GM19025 (cell line): Measurements from ENCODE around the gene TUBB4A.

Experiments used
- ATAC-seq: cut with Tn5 transposase; IDR thresholded peaks from one replicate; pipeline ENCODE4 v1.9.1; 2021; ENCODE audit warnings: mild to moderate bottlenecking, low read depth, moderate library complexity; ENCODE audit not compliant: unreplicated experiment

The TUBB4A gene

DNA sequence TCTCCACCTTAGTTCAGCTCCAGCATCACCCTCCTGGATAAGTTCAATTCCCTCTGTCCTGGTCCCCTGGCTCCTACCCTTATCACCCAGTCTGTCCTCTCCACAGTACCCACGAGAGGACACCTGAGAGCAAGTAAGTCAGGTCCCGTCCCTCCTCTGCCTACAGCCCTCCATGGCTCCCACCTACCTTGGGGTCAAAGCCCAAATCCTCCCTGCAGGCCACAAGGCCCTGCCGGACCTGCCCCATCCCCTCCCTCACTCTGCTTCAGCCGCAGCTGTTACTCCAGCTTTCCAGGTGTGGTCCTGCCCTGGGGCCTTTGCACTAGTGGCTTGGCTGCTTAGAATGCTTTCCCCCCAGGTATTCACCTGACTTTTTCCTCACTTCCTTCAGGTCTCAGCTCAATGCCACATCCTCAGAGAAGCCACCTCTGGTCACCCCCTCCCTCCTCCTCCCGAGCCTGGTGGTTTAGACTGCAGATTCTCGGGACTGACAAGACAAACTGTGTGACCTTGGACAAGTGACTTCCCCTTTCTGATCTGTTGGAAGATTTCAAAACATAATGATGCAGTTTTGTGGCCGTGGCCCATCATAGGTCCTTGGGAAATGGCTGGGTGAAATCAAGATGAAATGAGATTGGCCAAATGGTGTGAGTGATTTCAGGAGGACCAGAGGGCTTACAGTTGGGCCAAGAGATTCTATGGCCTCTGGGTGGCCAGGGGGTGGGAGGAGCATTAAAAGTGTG, 3.6 kb downstream of the TUBB4A start:
- ATAC-seq = no peak

DNA sequence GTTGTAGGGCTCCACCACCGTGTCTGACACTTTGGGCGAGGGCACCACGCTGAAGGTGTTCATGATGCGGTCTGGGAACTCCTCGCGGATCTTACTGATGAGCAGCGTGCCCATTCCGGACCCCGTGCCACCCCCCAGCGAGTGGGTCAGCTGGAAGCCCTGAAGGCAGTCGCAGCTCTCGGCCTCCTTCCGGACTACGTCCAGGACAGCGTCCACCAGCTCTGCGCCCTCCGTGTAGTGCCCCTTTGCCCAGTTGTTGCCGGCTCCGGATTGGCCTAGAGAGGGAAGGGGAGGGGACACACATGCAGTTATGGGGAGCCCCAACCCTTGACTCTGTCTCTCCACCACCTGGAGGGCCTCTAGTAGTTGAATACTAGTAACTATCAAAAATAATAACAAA, 6.2 kb downstream of the TUBB4A start:
- ATAC-seq = no peak

DNA sequence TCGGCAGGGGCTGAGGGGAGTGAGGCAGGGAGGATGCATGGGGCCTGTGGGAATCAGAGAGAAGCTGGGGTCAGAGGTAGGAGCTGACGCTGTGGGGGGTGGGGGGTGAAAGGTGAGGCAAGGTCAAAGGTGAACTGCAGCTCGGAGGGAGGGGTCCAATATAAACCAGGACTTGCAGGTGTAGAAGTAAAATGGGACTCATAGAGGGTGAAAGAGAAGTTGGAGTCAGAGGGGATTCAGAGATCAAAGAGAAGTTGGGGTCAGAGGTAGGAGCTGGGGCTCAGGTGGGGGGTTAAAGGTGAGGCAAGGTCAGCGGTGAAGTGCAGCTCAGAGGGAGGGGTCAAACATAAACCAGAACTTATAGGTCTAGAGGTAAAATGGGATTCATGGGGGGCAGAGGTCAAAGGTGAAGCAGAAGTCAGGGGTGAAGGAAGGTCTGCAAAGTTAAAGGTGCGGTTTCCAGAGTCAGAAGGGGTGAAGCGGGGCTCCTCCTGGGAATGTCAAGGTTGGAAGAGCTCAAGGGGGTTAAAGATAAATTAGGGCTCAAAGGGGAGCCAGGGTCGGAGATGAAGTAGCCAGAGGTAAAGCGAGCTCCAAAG, 7.6 kb downstream of the TUBB4A start:
- ATAC-seq = no peak

DNA sequence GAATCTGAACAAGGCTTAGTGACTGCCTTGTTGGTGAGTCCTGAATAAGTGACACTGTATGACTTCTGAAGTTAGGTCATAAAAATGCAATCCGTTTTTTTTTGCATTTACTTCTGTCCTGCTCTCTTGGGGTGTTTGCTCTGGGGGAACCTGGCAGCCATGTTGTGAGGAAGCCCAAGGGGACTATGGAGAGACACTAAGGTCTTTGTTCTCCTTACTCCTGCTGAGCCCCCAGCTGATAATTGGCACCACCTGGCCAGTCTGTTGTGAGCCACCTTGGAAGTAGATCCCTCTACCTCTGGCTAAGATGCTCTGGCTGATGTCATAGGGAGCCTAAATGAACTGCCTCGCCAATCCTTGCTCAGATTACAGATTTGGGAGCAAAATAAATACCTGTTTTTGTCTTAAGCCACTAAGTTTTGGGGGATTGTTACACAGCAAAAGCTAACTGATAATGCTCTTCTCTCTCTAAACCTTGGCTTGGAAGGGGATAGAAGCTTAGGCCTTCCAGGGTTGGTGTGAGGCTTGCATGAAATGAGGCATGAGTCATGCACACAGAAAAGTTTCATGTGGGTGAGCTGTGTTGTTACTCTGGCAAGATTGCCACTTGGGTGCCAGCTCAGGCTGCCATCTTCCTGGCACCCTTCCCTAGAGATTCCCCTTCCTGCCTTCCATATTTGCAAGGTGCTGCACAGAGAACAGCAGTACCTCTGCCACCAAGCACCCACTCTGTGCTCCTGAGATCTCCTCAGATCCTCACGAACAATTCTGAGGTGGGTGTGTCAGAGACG, 10.1 kb downstream of the TUBB4A start:
- ATAC-seq = no peak

DNA sequence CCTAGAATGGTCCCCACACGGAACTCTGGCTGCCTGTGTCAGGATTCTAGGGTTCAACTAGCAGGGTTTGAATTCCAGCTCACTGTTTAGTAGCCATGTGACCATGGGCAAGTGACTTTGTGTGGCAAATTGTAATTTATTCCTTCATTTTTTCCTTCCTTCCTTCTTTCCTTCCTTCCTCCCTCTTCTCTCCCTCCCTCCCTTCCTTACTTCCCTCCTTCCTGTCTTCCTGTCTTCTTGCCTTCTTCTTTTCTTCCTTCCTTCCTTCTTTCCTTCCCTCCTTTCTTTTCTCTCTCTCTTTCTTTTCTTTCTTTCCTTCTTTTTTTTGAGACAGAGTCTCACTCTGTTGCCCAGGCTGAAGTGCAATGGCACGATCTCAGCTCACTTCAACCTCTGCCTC, 12.0 kb downstream of the TUBB4A start:
- no peak for ATAC-seq

DNA sequence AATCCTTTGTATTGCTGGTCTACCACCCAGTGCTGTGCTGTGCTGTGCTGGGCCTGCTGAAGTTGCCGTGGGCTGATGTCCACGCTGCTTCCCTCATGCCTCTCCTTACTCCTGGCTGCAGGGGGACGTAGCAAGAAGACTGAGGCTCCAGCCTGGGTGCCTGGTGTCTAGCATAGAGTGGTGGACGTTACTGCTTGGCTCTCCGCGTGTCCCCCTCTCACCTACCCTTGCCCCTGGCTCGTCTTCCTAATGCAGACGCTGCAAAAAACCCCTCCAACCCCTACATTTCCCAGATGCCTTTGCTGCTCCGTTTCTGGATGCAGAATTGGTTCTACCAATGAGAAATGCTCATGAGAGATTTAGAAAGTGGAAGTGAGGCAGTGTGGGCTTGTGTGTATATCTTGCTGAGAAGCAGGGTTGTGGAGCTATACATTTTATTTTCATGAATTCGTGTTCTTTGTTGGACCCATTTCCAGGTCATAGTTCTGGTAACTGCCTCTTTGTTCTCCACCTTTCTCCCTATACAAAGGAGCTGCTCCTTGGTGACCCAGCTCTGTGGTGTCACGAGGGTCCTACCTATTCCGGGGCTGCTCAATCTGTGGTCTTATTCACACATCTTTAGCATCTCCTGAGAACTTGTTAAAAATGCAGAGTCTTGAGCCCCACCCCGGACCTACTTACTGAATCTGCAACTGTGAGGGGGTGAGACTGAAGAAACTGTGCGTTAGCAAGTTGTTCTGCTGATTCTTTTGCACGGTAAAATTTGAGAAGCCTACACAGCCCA, 12.6 kb downstream of the TUBB4A start:
- ATAC-seq = no peak

DNA sequence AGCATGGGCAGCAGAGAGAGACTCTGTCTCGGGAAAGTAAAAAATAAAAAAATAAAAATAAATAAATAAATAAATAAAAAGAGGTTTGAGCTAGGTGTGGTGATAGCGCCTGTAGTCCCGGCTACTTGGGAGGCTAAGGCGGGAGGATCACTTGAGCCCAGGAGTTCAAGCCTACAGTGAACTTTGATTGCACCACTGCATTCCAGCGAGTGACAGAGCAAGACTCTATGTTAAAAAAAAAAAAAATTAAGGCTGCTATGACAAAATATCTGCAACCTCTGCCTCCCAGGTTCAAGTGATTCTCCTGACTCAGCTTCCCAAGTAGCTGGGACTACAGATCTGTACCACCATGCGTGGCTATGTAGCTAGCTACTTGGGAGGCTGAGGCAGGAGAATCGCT, 17.3 kb downstream of the TUBB4A start:
- ATAC-seq = no peak

DNA sequence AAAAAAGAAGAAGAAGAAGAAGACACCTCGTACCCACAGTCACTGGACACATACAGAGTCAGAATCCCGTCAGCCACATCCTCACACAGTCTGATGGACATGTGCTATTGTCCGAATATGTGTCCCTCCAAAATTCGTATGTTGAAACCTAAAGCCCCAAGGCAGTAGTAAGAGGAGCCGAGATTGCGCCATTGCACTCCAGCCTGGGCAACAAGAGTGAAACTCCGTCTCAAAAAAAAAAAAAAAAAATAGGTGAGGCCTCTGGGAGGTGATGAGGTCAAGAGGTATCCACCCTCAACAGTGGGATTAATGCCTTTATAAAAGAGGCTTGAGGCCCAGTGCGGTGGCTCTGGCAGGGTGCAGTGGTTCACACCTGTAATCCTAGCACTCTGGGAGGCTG, 17.9 kb downstream of the TUBB4A start:
- no peak for ATAC-seq

DNA sequence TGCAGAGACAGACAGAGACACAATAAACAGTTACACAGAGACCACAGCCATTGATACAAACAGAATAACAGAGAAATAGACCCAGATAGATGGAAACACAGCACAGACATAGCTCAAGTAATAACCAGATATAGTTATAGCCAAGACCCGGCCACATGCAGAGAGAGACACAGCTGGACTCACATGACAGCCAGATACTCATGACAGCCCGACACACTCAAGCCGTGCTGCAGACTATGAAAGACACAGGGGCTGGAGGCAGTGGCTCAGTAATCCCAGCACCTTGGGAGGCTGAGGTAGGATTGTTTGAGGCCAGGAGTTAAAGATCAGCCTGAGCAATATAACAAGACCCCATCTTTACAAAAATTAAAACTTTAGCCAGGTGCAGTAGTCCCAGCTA, 18.9 kb downstream of the TUBB4A start:
- no peak for ATAC-seq

DNA sequence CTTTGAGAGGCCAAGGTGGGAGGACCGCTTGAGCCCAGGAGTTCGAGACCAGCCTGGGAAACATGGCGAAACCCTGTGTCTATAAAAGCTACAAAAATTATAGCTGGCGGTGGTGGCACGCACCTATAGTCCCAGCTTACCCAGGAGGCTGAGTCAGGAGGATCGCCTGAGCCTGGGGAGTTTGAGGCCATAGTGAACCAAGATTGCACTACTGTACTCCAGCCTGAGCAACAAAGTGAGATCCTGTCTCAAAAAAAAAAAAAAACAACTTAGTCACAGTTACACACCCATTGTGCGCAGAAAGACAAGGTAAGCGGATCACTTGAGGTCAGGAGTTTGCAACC, 19.8 kb downstream of the TUBB4A start:
- ATAC-seq = no peak

DNA sequence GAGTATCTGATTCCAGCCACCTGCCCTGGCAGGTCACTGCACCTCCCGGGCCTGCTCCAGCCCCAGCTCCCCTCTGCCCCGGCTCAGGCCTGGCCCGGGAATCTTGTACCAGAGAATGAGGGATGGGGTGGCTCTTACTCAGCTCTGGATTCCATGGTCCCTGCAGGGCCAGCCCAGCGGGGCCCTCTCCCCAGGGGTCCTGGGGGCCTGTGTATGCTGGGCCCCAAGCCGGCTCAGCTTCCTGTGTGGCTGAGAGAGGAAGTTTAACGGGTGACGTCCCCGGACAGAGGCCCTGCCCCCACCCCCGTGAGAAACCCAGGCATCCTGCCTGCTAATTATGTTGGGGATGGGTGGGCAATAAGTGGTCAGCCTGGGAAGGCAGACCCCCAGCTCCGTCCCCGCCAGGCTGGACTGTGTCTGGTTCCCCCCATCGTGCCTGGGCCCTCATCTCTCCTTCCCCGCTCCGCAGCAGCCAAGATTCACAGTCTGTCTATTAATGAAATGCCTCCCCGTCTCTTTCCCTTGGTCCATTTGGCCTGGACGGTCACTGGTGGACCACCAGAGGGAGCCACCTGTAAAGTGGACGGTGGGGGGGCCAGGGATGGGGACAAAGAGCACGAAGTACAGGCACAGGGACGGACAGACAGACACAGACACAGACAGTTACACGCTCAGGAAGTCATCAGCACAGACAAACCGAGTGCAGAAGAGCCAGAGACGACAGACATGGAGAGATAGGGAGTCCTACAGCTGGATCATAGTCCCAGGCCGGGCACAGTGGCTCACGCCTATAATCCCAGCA, 20.4 kb downstream of the TUBB4A start, which contains the start of gene DENND1C:
TSS of gene DENND1C (minus strand) at position 247 of the 802 bp plus-strand sequence. CDS start at position 155, 92 bp downstream.
- peak; percentile 72 for ATAC-seq

DNA sequence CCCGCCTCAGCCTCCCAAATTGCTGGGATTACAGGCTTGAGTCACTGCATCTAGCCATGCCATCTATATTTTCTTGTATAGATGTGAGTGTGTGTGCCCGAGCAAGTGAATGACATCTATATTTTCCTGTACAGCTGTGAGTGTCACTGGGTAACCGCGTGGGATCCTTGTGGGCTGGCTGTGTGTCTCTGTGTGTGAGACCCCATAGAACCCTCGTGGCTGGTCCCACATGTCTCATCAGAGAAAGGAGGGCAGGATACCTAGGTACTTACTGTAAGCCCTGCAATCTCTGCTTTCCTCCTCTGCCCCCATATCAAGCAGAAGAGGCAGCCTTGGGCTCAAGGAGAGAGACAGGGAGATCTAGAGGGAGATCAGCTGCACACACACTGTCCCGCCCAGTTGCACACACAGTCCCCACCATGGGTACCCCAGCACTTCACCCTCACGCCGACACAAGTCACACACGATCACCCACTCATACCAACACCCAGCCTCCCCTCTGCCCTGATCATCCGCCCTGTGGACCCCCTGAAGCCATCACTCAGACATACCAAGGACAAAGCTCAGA, 21.2 kb downstream of the TUBB4A start:
- ATAC-seq = no peak

DNA sequence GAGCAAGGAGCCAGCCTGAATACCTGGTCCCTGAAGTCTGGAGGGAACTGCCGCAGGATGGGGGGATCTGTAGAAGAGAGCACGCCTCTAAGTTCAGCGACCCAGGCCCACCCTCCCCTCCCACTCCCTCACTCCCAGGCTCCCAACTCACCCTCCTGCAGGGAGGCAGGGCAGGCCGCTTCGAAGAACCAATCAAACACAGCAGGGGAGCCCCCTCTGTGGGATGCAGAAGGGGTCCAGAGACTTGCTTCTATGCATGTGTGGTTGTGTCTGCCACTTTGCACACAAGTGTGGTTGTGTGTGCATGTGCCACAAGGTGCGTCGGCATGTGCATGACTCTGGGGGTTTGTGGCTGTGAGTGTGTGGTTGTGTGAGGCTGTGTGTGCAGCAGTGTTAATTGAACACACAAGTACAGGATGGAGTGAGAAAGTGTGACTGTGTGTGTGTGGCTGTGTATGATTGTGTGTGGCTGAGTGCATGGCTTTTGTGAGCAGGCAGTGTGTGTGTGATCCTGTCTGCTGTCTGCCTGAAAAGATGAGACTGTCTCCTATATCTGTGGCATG, 22.2 kb downstream of the TUBB4A start:
- no peak for ATAC-seq

DNA sequence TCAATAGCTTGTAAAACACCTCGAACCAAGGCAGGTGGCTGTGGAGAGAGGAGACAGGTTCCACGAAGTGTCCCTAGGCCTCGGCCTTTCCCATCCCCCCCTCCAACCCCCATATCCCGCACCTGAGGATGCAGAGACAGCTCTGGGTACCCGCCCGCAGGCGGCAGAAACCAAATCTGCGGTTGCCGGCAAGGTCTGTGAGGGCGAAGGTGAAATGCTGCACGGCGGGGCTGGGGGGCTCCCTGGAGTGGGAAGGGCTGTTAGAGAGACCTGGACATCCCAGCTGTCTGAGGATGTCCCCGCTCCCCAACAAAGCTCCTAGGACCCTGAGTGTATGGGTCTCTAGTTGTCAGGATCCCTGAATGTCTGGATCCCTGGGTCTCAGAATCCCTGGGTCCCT, 23.3 kb downstream of the TUBB4A start:
- ATAC-seq = no peak

DNA sequence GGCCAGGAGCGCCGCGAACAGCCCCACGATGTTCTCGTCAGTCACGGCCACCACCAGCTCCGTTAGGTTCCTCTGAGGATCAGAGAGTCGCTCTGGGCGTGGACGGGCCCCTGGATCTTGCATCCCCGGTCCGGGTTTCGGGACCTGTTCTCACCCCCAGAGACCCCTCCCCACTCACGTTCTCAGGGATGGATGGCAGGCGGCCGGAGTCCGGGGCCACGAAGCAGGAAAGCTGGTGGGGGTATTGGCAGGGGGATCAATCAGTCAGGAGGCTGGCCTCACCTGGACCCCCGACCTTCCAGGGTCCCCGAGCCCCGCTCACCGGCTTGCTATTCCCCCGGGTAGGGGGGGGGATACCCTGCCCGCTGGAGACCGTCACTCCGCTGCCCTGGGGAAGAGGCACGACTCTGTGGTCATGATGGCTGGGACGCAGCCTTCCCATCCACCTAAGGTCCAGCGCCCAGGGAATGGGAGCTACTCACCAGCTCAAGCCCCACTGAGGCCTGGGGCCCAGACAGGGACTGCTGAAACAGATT, 25.1 kb downstream of the TUBB4A start:
- no peak for ATAC-seq

DNA sequence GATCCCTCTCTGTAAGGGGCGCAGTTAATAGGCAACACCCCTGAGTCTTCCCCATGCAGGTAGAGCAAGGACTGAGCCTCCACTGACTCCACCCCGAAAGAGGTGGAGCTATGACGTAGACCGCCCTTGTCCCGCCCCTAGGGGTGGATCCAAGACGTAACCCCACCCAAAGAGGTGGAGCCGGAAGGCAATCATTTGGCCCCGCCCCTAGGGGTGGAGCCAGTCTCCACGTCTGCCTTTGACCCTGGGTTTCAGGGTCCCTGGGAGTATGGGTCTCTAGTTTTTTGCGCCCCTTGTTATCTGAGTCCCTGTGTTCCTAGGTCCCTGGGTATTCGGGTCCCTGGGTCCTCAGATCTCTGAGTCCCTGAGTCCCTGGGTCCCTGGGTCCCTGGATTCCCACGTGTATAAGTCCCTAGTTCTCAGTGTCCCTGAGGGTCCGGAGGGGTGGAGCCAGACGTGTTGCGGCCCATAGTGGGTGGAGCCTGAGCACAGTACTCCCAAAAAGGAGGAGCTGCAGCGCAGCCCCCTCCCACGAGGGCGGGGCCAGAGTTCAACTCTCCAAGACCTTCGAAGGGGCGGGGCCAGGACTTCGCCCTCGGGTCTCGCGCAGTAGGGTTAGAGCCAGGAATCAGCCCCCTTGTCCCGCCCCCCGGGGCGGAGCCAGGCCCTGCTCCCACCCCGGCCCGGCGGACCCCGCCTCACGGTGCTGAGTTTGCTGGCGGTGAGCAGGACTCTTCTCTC, 25.8 kb downstream of the TUBB4A start:
- ATAC-seq = no peak

DNA sequence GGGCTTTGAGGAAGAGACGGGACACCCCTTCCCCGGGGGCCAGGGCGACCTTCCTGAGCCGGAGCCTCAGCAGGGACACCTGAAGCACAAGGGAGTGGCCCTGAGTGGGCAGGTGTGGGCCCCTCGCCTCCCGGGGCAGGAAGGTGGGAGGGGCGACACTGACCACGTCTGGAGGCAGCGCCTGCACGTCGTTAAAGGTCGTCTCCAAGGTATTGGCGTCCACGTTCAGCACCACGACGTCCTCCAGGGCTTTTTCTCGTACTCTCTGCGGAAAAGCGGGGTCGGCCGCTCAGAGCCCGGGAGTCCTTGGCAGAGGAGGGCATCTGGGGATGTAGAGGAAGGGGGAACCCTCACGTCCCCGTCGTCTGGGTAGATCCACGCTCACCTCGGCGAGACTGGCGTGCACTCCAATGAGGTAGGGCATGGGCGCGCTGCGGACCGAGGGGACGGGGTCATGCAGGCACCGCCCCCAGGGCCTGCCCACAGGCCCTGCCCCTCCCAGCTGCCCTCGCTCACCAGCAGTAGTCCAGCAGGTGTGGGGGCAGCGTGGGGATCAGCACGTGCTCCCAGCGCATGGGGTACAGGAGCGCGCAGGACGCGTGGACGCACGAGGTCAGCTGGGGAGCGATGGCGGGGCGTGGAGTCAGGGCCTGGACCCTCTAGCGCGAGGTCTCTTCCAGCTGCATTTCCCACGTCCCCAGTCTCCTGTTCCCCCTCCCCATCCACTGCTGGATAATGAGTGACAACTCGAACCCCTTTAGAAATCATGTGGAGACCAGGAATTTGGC, 26.6 kb downstream of the TUBB4A start:
- no peak for ATAC-seq

DNA sequence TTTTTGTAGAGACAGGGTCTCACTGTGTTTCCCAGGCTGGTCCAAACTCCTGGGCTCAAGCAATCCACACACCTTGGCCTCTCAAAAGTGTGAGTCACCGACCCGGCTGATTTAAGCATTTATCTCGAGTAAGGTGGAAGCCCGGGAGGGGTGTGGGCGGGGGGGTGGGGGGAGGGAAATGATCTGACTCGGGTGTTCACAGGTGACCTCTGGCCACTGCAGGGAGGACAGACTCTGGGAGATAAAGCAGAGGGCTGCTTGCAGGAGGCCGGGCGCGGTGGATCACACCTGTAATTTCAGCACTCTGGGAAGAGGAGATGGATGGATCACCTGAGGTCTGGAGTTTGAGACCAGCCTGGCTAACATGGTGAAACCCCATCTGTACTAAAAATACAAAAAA, 28.5 kb downstream of the TUBB4A start:
- ATAC-seq = no peak
